H9 (cell line): ENCODE data around the gene PTGFRN. TPM values are rescaled to one million over a fixed set of nuclear protein-coding genes. Genes with fewer than 3 reads are reported as not detected.

Experiments
- DNase-seq: peaks from one replicate; pipeline ENCODE4 v3.0.0-alpha.2; 2017
- H2AFZ ChIP-seq: one replicate; pipeline ENCODE4 v1.6.1; 2013; ENCODE audit warnings: mild to moderate bottlenecking, low read length, control low read depth, moderate library complexity
- H2AK5ac ChIP-seq: 2 replicates; pipeline ENCODE4 v1.6.1; 2013; ENCODE audit warnings: low read length, control low read depth, mixed read lengths; ENCODE audit not compliant: insufficient read length
- H2BK120ac ChIP-seq: one replicate; pipeline ENCODE4 v1.6.1; 2013; ENCODE audit warnings: low read depth, mild to moderate bottlenecking, low read length, control low read depth, inconsistent platforms; ENCODE audit not compliant: poor library complexity, severe bottlenecking
- H2BK12ac ChIP-seq: 2 replicates; pipeline ENCODE4 v1.6.1; 2013; ENCODE audit warnings: low read length, control low read depth, mixed read lengths, low read depth; ENCODE audit not compliant: insufficient read length
- H2BK15ac ChIP-seq: 2 replicates; pipeline ENCODE4 v1.6.1; 2013; ENCODE audit warnings: low read depth, low read length, control low read depth
- H2BK20ac ChIP-seq: one replicate; pipeline ENCODE4 v1.6.1; 2013; ENCODE audit warnings: low read depth, mild to moderate bottlenecking, low read length, control low read depth, inconsistent platforms; ENCODE audit not compliant: poor library complexity, severe bottlenecking
- H2BK5ac ChIP-seq: 2 replicates; pipeline ENCODE4 v1.6.1; 2013; ENCODE audit warnings: low read length, control low read depth, mixed read lengths; ENCODE audit not compliant: insufficient read length
- H3K14ac ChIP-seq: 2 replicates; pipeline ENCODE4 v1.6.1; 2013; ENCODE audit warnings: low read length, control low read depth; ENCODE audit not compliant: insufficient read depth
- H3K18ac ChIP-seq: 2 replicates; pipeline ENCODE4 v1.6.1; 2013; ENCODE audit warnings: low read depth, mild to moderate bottlenecking, mixed read lengths, low read length, control low read depth; ENCODE audit not compliant: insufficient read length
- H3K23ac ChIP-seq: 2 replicates; pipeline ENCODE4 v1.6.1; 2013; ENCODE audit warnings: low read length, control low read depth, mixed read lengths, low read depth; ENCODE audit not compliant: insufficient read length
- H3K23me2 ChIP-seq: 2 replicates; pipeline ENCODE4 v1.6.1; 2013; ENCODE audit warnings: low read depth, mild to moderate bottlenecking, mixed read lengths, low read length, control low read depth; ENCODE audit not compliant: insufficient read length, poor library complexity, severe bottlenecking
- H3K27ac ChIP-seq: 2 replicates; pipeline ENCODE4 v1.5.1; 2013; ENCODE audit warnings: low read length, control low read depth, mixed read lengths, low read depth; ENCODE audit not compliant: insufficient read length
- H3K27me3 ChIP-seq: 2 replicates; pipeline ENCODE4 v1.6.1; 2013; ENCODE audit warnings: low read length, control low read depth, inconsistent platforms; ENCODE audit not compliant: insufficient read depth
- H3K4ac ChIP-seq: 2 replicates; pipeline ENCODE4 v1.6.1; 2013; ENCODE audit warnings: low read depth, mild to moderate bottlenecking, control low read depth, inconsistent platforms, low read length, moderate library complexity
- H3K4me1 ChIP-seq: 2 replicates; pipeline ENCODE4 v1.6.1; 2013; ENCODE audit warnings: low read length, control low read depth, inconsistent platforms; ENCODE audit not compliant: insufficient read depth
- H3K4me2 ChIP-seq: 2 replicates; pipeline ENCODE4 v1.6.1; 2013; ENCODE audit warnings: low read length, control low read depth, mixed read lengths; ENCODE audit not compliant: insufficient read length, insufficient read depth
- H3K56ac ChIP-seq: 2 replicates; pipeline ENCODE4 v1.6.1; 2013; ENCODE audit warnings: low read depth, mild to moderate bottlenecking, mixed read lengths, low read length, control low read depth; ENCODE audit not compliant: insufficient read length
- H3K79me1 ChIP-seq: 2 replicates; pipeline ENCODE4 v1.6.1; 2013; ENCODE audit warnings: low read depth, mild to moderate bottlenecking, moderate library complexity, low read length, control low read depth, inconsistent platforms; ENCODE audit not compliant: insufficient read depth, poor library complexity, severe bottlenecking
- H3K79me2 ChIP-seq: 2 replicates; pipeline ENCODE4 v1.6.1; 2013; ENCODE audit warnings: low read length, control low read depth, inconsistent platforms; ENCODE audit not compliant: insufficient read depth
- H3K9ac ChIP-seq: 2 replicates; pipeline ENCODE4 v1.6.1; 2013; ENCODE audit warnings: low read length, control low read depth, mixed read lengths; ENCODE audit not compliant: insufficient read length; ENCODE audit errors: extremely low read depth
- H3K9me3 ChIP-seq: one replicate; pipeline ENCODE4 v1.6.1; 2013; ENCODE audit warnings: low read depth, low read length, inconsistent platforms; ENCODE audit not compliant: control insufficient read depth
- H3T11ph ChIP-seq: one replicate; pipeline ENCODE4 v1.6.1; 2013; ENCODE audit warnings: mild to moderate bottlenecking, low read length, control low read depth, inconsistent platforms
- H4K20me1 ChIP-seq: one replicate; pipeline ENCODE4 v1.6.1; 2013; ENCODE audit not compliant: control insufficient read depth, insufficient read length, insufficient read depth
- H4K5ac ChIP-seq: 2 replicates; pipeline ENCODE4 v1.6.1; 2013; ENCODE audit warnings: low read depth, mild to moderate bottlenecking, mixed read lengths, low read length, control low read depth; ENCODE audit not compliant: insufficient read length
- H4K8ac ChIP-seq: replicated peaks from 2 replicates; pipeline ENCODE4 v1.6.1; 2013; ENCODE audit warnings: low read length, control low read depth, mixed read lengths, low read depth; ENCODE audit not compliant: insufficient read length
- H4K91ac ChIP-seq: 2 replicates; pipeline ENCODE4 v1.6.1; 2013; ENCODE audit warnings: low read depth, mild to moderate bottlenecking, moderate library complexity, mixed read lengths, low read length, control low read depth; ENCODE audit not compliant: insufficient read length
- H3K27ac Mint-ChIP-seq, 3 experiments: 2 replicates in 2 of 3; 3 replicates in 1 of 3; pipeline ENCODE4 v1.8.0; 2020 to 2021; ENCODE audit warnings: mixed read lengths in 3 of 3, mild to moderate bottlenecking in 1 of 3, moderate library complexity in 1 of 3
- H3K27me3 Mint-ChIP-seq: 2 replicates; pipeline ENCODE4 v1.8.0; 2021; ENCODE audit warnings: low read depth, mild to moderate bottlenecking, moderate library complexity, mixed read lengths
- H3K36me3 Mint-ChIP-seq, 3 experiments: 2 replicates in 2 of 3; 3 replicates in 1 of 3; pipeline ENCODE4 v1.8.0; 2020 to 2021; ENCODE audit warnings: low read depth in 3 of 3, mixed read lengths in 3 of 3; ENCODE audit not compliant: insufficient read depth in 1 of 3
- H3K4me1 Mint-ChIP-seq, 2 experiments: 2 replicates each; pipeline ENCODE4 v1.8.0; 2020; ENCODE audit warnings: mixed read lengths in 2 of 2
- H3K4me3 Mint-ChIP-seq, 2 experiments: 2 replicates in 1 of 2; 3 replicates in 1 of 2; pipeline ENCODE4 v1.8.0; 2020 to 2021; ENCODE audit warnings: mild to moderate bottlenecking in 2 of 2, mixed read lengths in 2 of 2, moderate library complexity in 1 of 2
- H3K9me3 Mint-ChIP-seq, 2 experiments: 2 replicates in 1 of 2; 3 replicates in 1 of 2; pipeline ENCODE4 v1.8.0; 2020; ENCODE audit warnings: mild to moderate bottlenecking in 2 of 2, mixed read lengths in 2 of 2, moderate library complexity in 1 of 2
- CTCF ChIP-seq: fragments of 200-600 bp; sonication (generic); conservative IDR thresholded peaks from 3 replicates; pipeline ENCODE4 v1.8.0; 2021; ENCODE audit warnings: antibody characterized with exemption, mild to moderate bottlenecking
- WGBS: extraction: QIAGEN DNeasy Blood & Tissue Kit; methylation state at CpG from one replicate; pipeline ENCODE4 v1.1.7; 2013; ENCODE audit warnings: missing lambda C conversion rate, low lambda C conversion rate, mixed read lengths; ENCODE audit not compliant: insufficient read length; ENCODE audit errors: extremely low coverage; 5-methylcytosine and 5-hydroxymethylcytosine counted together
- total RNA-seq: library from RNA; stranded (reverse); gene quantifications from 2 replicates; pipeline ENCODE4 v1.2.1, GENCODE V29; 2021

The PTGFRN gene
- total RNA-seq, 1 experiment from 2014 or later, result 26.3 TPM

- no peak overlapping the region for H3K14ac ChIP-seq
- no peaks in the 10 kb centered on the region for H3K9me3 ChIP-seq
- H4K8ac ChIP-seq, result no peak overlapping the region
- H3K9ac ChIP-seq, result no peak overlapping the region
- no peak for TF ChIP-seq CTCF
- H3K23ac ChIP-seq, result no peak overlapping the region
- H3K79me2 ChIP-seq, result no peaks in the 10 kb centered on the region
- H3K56ac ChIP-seq, result no peak overlapping the region
- no CpG with 5 or more reads among the region's 1 CpG for WGBS
- H2AFZ ChIP-seq, result no peak overlapping the region
- H4K91ac ChIP-seq, result no peak overlapping the region
- H3K4ac ChIP-seq, result no peak overlapping the region
- H3T11ph ChIP-seq, result no peak overlapping the region
- H3K18ac ChIP-seq, result no peak overlapping the region
- Mint-ChIP-seq H3K36me3 (no peaks in the 10 kb centered on the region), H3K4me3 (no peak overlapping the region), H3K27me3 (no peaks in the 10 kb centered on the region), H3K27ac (peak overlapping the region in 1 of 3 experiments; percentile 10; a peak in 1 of 7 replicates), H3K4me1 (peaks cover 2% of the 10 kb centered on the region in 2 experiments; a peak in 3 of 4 replicates), H3K9me3 (no peaks in the 10 kb centered on the region)
- H3K4me1 ChIP-seq, result no peaks in the 10 kb centered on the region
- no peak overlapping the region for H2BK15ac ChIP-seq
- H2BK5ac ChIP-seq, result no peak overlapping the region
- no peaks in the 10 kb centered on the region for H3K79me1 ChIP-seq
- DNase-seq, result no peak
- no peak overlapping the region for H2BK20ac ChIP-seq
- H4K5ac ChIP-seq, result no peak overlapping the region
- H4K20me1 ChIP-seq, result no peaks in the 10 kb centered on the region
- no peak overlapping the region for H2BK120ac ChIP-seq
- no peak overlapping the region for H2AK5ac ChIP-seq
- H3K27me3 ChIP-seq, result no peaks in the 10 kb centered on the region
- no peak overlapping the region for H2BK12ac ChIP-seq
- H3K23me2 ChIP-seq, result no peaks in the 10 kb centered on the region
- no peak overlapping the region for H3K27ac ChIP-seq
- no peak overlapping the region for H3K4me2 ChIP-seq
Observed at GRCh38 chr1:117020526-117021156, 110.9 kb downstream of the PTGFRN start.
